22Rv1 (cell line): ENCODE data around the gene CXCL9.

Experiments used
- H3K27ac ChIP-seq: fragments of 450-650 bp; 2 replicates; pipeline ENCODE4 v1.5.1; 2017
- CTCF ChIP-seq: fragments of 450-650 bp; IDR thresholded peaks from 2 replicates; pipeline ENCODE4 v1.5.1; 2017; ENCODE audit warnings: mild to moderate bottlenecking
- ZFX ChIP-seq: fragments of 450-650 bp; IDR thresholded peaks from 2 replicates; pipeline ENCODE4 v1.6.1; 2017; ENCODE audit warnings: antibody characterized with exemption, borderline replicate concordance

The CXCL9 gene

GRCh38 chr4:76017056-76017686, 9.9 kb upstream of the CXCL9 start:
- TF ChIP-seq ZFX (no peak), CTCF (no peak)
- H3K27ac ChIP-seq: no peak overlapping the region

GRCh38 chr4:76016393-76016792, 9.1 kb upstream of the CXCL9 start:
- H3K27ac ChIP-seq: no peak overlapping the region
- TF ChIP-seq ZFX (no peak), CTCF (no peak)

- H3K27ac ChIP-seq: no peak overlapping the region
- TF ChIP-seq ZFX: no peak
- no peak for TF ChIP-seq CTCF
Measured at GRCh38 chr4:76013540-76013939, 6.2 kb upstream of the CXCL9 start.

GRCh38 chr4:76012388-76012801, 5.1 kb upstream of the CXCL9 start:
- no peak overlapping the region for H3K27ac ChIP-seq
- TF ChIP-seq ZFX: no peak
- no peak for TF ChIP-seq CTCF

- TF ChIP-seq CTCF (no peak), ZFX (no peak)
- H3K27ac ChIP-seq: no peak overlapping the region
Measured at GRCh38 chr4:76011700-76012387, 4.5 kb upstream of the CXCL9 start.

GRCh38 chr4:76011018-76011670, 3.8 kb upstream of the CXCL9 start:
- TF ChIP-seq CTCF: no peak
- no peak for TF ChIP-seq ZFX
- H3K27ac ChIP-seq: no peak overlapping the region

- TF ChIP-seq CTCF (no peak), ZFX (no peak)
- H3K27ac ChIP-seq: no peak overlapping the region
Measured at GRCh38 chr4:76010576-76010975, 3.3 kb upstream of the CXCL9 start.
